Thyroid gland (tissue), 4 donors: ENCODE measurements around the gene DUSP8. TPM values are rescaled to one million over a fixed set of nuclear protein-coding genes. Genes with fewer than 3 reads are reported as not detected.

Source experiments
- DNase-seq, 2 donors: peaks; one replicate each; pipeline ENCODE4 v3.0.0-alpha.2; 2019
- H3K27ac ChIP-seq, 3 donors: fragments of 200-600 bp; sonication (generic); 1 replicate in 2 of 3; 2 replicates in 1 of 3; pipeline ENCODE4 v1.5.1; 2016 to 2019; ENCODE audit warnings: mild to moderate bottlenecking in 1 of 3, moderate library complexity in 1 of 3
- H3K27me3 ChIP-seq: fragments of 200-600 bp; sonication (generic); one replicate; pipeline ENCODE4 v1.5.1; 2019
- H3K36me3 ChIP-seq, 2 donors: fragments of 200-600 bp; sonication (generic); one replicate each; pipeline ENCODE4 v1.5.1; 2016 to 2019
- H3K4me1 ChIP-seq, 2 donors: fragments of 200-600 bp; sonication (generic); one replicate each; pipeline ENCODE4 v1.5.1; 2017 to 2019
- H3K4me3 ChIP-seq, 3 donors: fragments of 200-600 bp; sonication (generic); replicated peaks in 1 of 3; 1 replicate in 2 of 3; 2 replicates in 1 of 3; pipeline ENCODE4 v1.5.1; 2016; ENCODE audit warnings: mild to moderate bottlenecking in 1 of 3
- H3K9me3 ChIP-seq: fragments of 200-600 bp; sonication (generic); one replicate; pipeline ENCODE4 v1.5.1; 2017
- CTCF ChIP-seq, 6 experiments: fragments of 200-600 bp in 3 of 6; fragments of 450-650 bp in 3 of 6; sonication (generic) in 3 of 6; IDR thresholded peaks; one replicate each; pipeline ENCODE4 v1.5.1; 2016 to 2019; ENCODE audit warnings: antibody characterized with exemption in 6 of 6, mild to moderate bottlenecking in 2 of 6, inconsistent platforms in 1 of 6, moderate library complexity in 1 of 6
- POLR2A ChIP-seq, 2 donors: fragments of 450-650 bp; IDR thresholded peaks; one replicate each; pipeline ENCODE4 v1.6.1; 2017; ENCODE audit warnings: antibody characterized with exemption in 2 of 2, mild to moderate bottlenecking in 2 of 2, moderate library complexity in 1 of 2
- WGBS, 2 donors: methylation state at CpG; one replicate each; pipeline ENCODE4 v1.1.5; 2017; 5-methylcytosine and 5-hydroxymethylcytosine counted together
- intact Hi-C: fragments of 100-400 bp; cut with DNase I; formaldehyde crosslinking; loops from one replicate; pipeline ENCODE4 v1.15.1; 2023
- total RNA-seq, 4 donors: library from RNA; depleted of rRNA; stranded (reverse); fragments of >200 nt; gene quantifications; one replicate each; pipeline ENCODE4 v1.2.3, GENCODE V29; 2016

Gene DUSP8
- total RNA-seq, 4 donors from 2014 or later, result 1.3 to 3.5 (median 2.5) TPM

- Histone ChIP-seq H3K27ac (no peak overlapping the region), H3K4me3 (no peak overlapping the region), H3K36me3 (no peaks in the 10 kb centered on the region), H3K27me3 (no peaks in the 10 kb centered on the region), H3K4me1 (peaks cover 12 to 28% of the 10 kb centered on the region in 2 donors), H3K9me3 (no peaks in the 10 kb centered on the region)
- no peak for DNase-seq
- TF ChIP-seq POLR2A (IDR thresholded peaks at IDR 0.05) (no peak), CTCF (IDR thresholded peaks at IDR 0.05) (no peak)
- 74 to 80% methylated on average over 9 to 10 of the region's 13 CpGs for WGBS, 2 donors
- intact Hi-C loops, result loop anchor here (10.0 kb wide), 1 partner anchor 81 kb away; the partner anchor contains the start of genes KRTAP5-4 and KRTAP5-5
These were observed 28.3 kb downstream of the DUSP8 start for GRCh38 chr11:1543606-1544263.

GRCh38 chr11:1542267-1542666 is 29.8 kb downstream of the DUSP8 start:
- Histone ChIP-seq H3K9me3 (no peaks in the 10 kb centered on the region), H3K27me3 (no peaks in the 10 kb centered on the region), H3K36me3 (no peaks in the 10 kb centered on the region), H3K27ac (no peak overlapping the region), H3K4me1 (peaks cover 2 to 16% of the 10 kb centered on the region in 2 donors), H3K4me3 (no peak overlapping the region)
- WGBS, 2 donors, result 45 to 71% methylated on average over 4 to 6 of the region's 10 CpGs
- intact Hi-C loops, result loop anchor here (10.0 kb wide), 1 partner anchor 83 kb away; the partner anchor contains the start of genes KRTAP5-4 and KRTAP5-5
- TF ChIP-seq CTCF (IDR thresholded peaks at IDR 0.05), result no peak
- TF ChIP-seq POLR2A (IDR thresholded peaks at IDR 0.05), result no peak
- no peak for DNase-seq

- no peak for DNase-seq
- Histone ChIP-seq H3K9me3 (no peaks in the 10 kb centered on the region), H3K27me3 (no peaks in the 10 kb centered on the region), H3K27ac (no peak overlapping the region), H3K36me3 (no peaks in the 10 kb centered on the region), H3K4me1 (peaks cover 0 to 14% of the 10 kb centered on the region in 2 donors), H3K4me3 (no peak overlapping the region)
- intact Hi-C loops, result loop anchor here (10.0 kb wide), 1 partner anchor 83 kb away; the partner anchor contains the start of genes KRTAP5-4 and KRTAP5-5
- 87 to 91% methylated on average over 4 to 10 of the region's 22 CpGs for WGBS, 2 donors
- no peak for TF ChIP-seq CTCF (IDR thresholded peaks at IDR 0.05)
- no peak for TF ChIP-seq POLR2A (IDR thresholded peaks at IDR 0.05)
These were observed 30.4 kb downstream of the DUSP8 start for GRCh38 chr11:1541474-1542204.

- H3K4me1 ChIP-seq, result peaks cover 0 to 20% of the 10 kb centered on the region in 2 donors
- TF ChIP-seq CTCF (IDR thresholded peaks at IDR 0.05), result no peak
- TF ChIP-seq POLR2A (IDR thresholded peaks at IDR 0.05), result no peak
- no peaks in the 10 kb centered on the region for H3K9me3 ChIP-seq
- DNase-seq, result no peak
- WGBS, 2 donors, result 80 to 90% methylated on average over 6 of the region's 6 CpGs
- intact Hi-C loops, result loop anchor here (10.0 kb wide), 1 partner anchor 85 kb away; the partner anchor contains the start of genes KRTAP5-4 and KRTAP5-5
- no peak overlapping the region for H3K4me3 ChIP-seq
- no peaks in the 10 kb centered on the region for H3K27me3 ChIP-seq
- no peak overlapping the region for H3K27ac ChIP-seq
- H3K36me3 ChIP-seq, result no peaks in the 10 kb centered on the region
These were observed 32.0 kb downstream of the DUSP8 start for GRCh38 chr11:1540074-1540473.

- H3K27me3 ChIP-seq, result no peaks in the 10 kb centered on the region
- TF ChIP-seq CTCF (IDR thresholded peaks at IDR 0.05) (no peak), POLR2A (IDR thresholded peaks at IDR 0.05) (no peak)
- no peak for DNase-seq
- 88 to 90% methylated on average over 5 of the region's 5 CpGs for WGBS, 2 donors
- peaks cover 0 to 31% of the 10 kb centered on the region in 2 donors for H3K4me1 ChIP-seq
- no peak overlapping the region for H3K27ac ChIP-seq
- no peak overlapping the region for H3K4me3 ChIP-seq
- no peaks in the 10 kb centered on the region for H3K36me3 ChIP-seq
- no peaks in the 10 kb centered on the region for H3K9me3 ChIP-seq
- intact Hi-C loops, result no loop called here
These were observed 33.9 kb downstream of the DUSP8 start for GRCh38 chr11:1538153-1538552.
